HEK293T (cell line): ENCODE data around the gene RCAN1.
"Not testable (repeated sequence)": the region's sequence is repeated elsewhere in the genome, so short reads cannot be mapped to it uniquely, and the experiment has no call there.

Experiments
- CTCF ChIA-PET: fragments of 350-600 bp; formaldehyde crosslinking; extraction: SDS; loops from one replicate; lab custom pipeline; 2021; ENCODE audit warnings: antibody characterized with exemption, inconsistent platforms; lab: Yijun Ruan, JAX
- POLR2A ChIA-PET: fragments of 350-600 bp; formaldehyde crosslinking; extraction: SDS; loops from one replicate; lab custom pipeline; 2020; ENCODE audit warnings: antibody characterized with exemption, inconsistent platforms; lab: Yijun Ruan, JAX
- DNase-seq: peaks from one replicate; pipeline ENCODE4 v3.0.0; 2012; ENCODE audit warnings: mixed read lengths; ENCODE audit errors: extremely low spot score
- ARNT ChIP-seq: fragments of 450-650 bp; IDR thresholded peaks from 2 replicates; pipeline ENCODE4 v1.6.1; 2017; ENCODE audit warnings: mild to moderate bottlenecking
- BHLHE40 ChIP-seq: fragments of 450-650 bp; IDR thresholded peaks from 2 replicates; pipeline ENCODE4 v1.6.1; 2016; ENCODE audit warnings: mild to moderate bottlenecking, moderate library complexity, borderline replicate concordance
- CTBP1 ChIP-seq: fragments of 450-650 bp; IDR thresholded peaks from 2 replicates; pipeline ENCODE4 v1.6.1; 2016; ENCODE audit warnings: borderline replicate concordance
- ELF4 ChIP-seq: fragments of 450-650 bp; IDR thresholded peaks from 2 replicates; pipeline ENCODE4 v1.6.1; 2017; ENCODE audit warnings: antibody characterized with exemption
- FOXA1 ChIP-seq: fragments of 450-650 bp; IDR thresholded peaks from 2 replicates; pipeline ENCODE4 v1.6.1; 2016; ENCODE audit warnings: mild to moderate bottlenecking
- FOXK2 ChIP-seq: fragments of 450-650 bp; IDR thresholded peaks from 2 replicates; pipeline ENCODE4 v1.6.1; 2016; ENCODE audit warnings: mild to moderate bottlenecking
- FOXM1 ChIP-seq: fragments of 450-650 bp; IDR thresholded peaks from 2 replicates; pipeline ENCODE4 v1.6.1; 2017; ENCODE audit warnings: mild to moderate bottlenecking, borderline replicate concordance
- HDGF ChIP-seq: fragments of 450-650 bp; IDR thresholded peaks from 2 replicates; pipeline ENCODE4 v1.6.1; 2017; ENCODE audit warnings: antibody characterized with exemption, borderline replicate concordance
- L3MBTL2 ChIP-seq: fragments of 450-650 bp; conservative IDR thresholded peaks from 2 replicates; pipeline ENCODE4 v1.6.1; 2016; ENCODE audit warnings: mild to moderate bottlenecking
- LEF1 ChIP-seq: fragments of 450-650 bp; IDR thresholded peaks from 2 replicates; pipeline ENCODE4 v1.6.1; 2017; ENCODE audit warnings: mild to moderate bottlenecking, borderline replicate concordance
- NFRKB ChIP-seq: fragments of 450-650 bp; IDR thresholded peaks from 2 replicates; pipeline ENCODE4 v1.6.1; 2016; ENCODE audit warnings: mild to moderate bottlenecking, moderate library complexity
- SP1 ChIP-seq: fragments of 450-650 bp; IDR thresholded peaks from 2 replicates; pipeline ENCODE4 v1.6.1; 2017
- SUZ12 ChIP-seq: fragments of 450-650 bp; IDR thresholded peaks from 2 replicates; pipeline ENCODE4 v1.6.1; 2016; ENCODE audit warnings: mild to moderate bottlenecking
- TARDBP ChIP-seq: fragments of 450-650 bp; IDR thresholded peaks from 2 replicates; pipeline ENCODE4 v1.6.1; 2016
- ZNF384 ChIP-seq: fragments of 450-650 bp; IDR thresholded peaks from 2 replicates; pipeline ENCODE4 v1.6.1; 2016
- TF ChIP-seq, protein P1 (sequence below): fragments of 450-650 bp; IDR thresholded peaks from 2 replicates; pipeline ENCODE4 v1.6.1; 2016

Gene RCAN1

DNA sequence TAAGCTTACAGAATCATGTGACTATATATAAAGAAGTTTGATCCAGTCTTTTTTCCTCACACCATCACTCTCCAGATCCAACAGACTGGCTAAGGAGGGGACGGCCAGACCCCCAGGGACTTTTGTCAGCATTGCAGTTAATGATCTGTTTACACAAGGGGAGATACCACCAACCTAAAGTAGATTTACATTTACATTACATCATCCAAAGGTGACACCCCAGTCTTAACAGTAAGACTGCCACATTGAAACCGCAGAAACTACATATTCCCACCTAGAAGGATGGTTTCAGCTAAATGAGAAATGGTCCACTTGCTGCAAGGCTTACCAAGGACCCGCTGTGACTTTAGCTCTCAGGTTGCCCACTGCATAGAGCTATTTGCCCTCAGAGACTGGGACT is 3.4 kb downstream of the RCAN1 start:
- CTCF ChIA-PET = interaction anchor here (1.3 to 2.8 kb wide), 3 partner anchors 9 to 249 kb away, joined by 3 to 25 read pairs (median 3); no protein-coding TSS in a partner anchor
- TF ChIP-seq ARNT = no peak
- TF ChIP-seq FOXK2 = no peak
- no peak for TF ChIP-seq ZNF384
- TF ChIP-seq LEF1 = no peak
- POLR2A ChIA-PET = interaction anchor here (1.0 kb wide), 1 partner anchor 87 kb away, joined by 3 read pairs; no protein-coding TSS in a partner anchor
- no peak for DNase-seq

DNA sequence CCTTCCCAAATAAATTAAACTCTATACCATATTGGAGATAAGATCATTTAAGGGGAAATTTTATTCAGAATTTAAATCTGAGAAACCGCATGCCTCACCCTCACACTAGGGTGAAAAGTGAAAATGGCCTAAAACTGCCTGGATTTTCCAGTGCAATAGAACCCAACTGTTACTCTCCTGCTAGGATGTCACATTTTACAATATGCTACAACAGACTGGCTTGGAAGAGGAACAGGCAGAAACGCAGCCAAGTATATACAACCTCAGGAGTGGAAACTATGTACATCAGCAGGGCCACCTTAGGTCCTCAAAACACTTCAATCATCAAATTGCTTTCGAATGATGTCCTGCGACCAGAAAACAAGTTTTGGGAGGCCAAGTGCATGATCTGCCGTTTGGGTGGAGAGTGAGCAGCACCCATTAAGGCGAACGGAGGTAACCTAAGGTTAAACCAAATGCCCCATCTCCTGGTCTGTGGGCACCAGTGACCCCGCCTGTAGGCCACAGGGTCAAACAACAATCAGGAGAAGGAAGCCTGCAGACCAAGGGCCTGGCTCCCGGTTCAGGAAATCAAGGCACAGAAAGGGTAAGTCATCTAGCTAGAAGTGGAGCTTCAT is 4.9 kb downstream of the RCAN1 start:
- no peak for DNase-seq
- CTCF ChIA-PET = no interaction called here
- POLR2A ChIA-PET = no interaction called here
- TF ChIP-seq HDGF (no peak), ARNT (no peak), ELF4 (no peak), FOXK2 (no peak)

DNA sequence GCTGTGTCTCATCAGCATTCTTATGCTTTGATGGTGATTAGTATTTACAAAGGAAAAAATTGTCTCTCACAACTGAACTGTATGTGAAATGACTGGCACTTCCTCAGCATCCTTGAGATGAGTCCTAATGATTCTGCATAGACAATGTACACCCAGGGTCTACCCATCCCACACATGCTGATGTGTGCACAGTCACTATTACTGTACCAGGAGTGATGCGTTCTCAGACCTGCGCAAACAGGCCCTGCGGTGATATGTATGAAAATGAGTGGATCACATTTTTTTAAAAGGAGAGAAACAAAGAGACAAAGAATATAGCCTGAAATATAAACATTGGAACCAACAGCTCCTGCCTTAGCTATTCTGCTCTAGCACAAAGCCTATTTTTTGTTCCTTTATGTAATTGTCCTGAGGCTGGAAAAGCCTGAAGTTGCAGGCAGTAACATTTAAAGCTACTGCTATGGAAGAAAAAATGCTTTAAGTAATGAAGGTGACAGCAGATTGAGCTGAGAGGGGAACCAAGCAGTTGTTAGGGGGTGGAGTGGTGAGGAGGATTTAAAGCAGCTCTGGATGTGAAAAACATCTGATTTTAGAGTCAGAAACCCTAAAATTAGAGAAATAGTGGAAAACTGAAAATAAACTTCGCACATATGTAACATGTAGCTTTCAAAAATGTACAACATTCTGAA is 5.5 kb downstream of the RCAN1 start:
- no peak for TF ChIP-seq FOXM1
- TF ChIP-seq HDGF = no peak
- no peak for TF ChIP-seq NFRKB
- no peak for TF ChIP-seq SUZ12
- no peak for TF ChIP-seq FOXA1
- TF ChIP-seq, protein P1, sequence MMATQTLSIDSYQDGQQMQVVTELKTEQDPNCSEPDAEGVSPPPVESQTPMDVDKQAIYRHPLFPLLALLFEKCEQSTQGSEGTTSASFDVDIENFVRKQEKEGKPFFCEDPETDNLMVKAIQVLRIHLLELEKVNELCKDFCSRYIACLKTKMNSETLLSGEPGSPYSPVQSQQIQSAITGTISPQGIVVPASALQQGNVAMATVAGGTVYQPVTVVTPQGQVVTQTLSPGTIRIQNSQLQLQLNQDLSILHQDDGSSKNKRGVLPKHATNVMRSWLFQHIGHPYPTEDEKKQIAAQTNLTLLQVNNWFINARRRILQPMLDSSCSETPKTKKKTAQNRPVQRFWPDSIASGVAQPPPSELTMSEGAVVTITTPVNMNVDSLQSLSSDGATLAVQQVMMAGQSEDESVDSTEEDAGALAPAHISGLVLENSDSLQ = no peak
- TF ChIP-seq ELF4 = no peak
- TF ChIP-seq CTBP1 = no peak
- no peak for TF ChIP-seq LEF1
- TF ChIP-seq TARDBP = no peak
- ChIA-PET CTCF (interaction anchor here (0.8 kb wide), 1 partner anchor 21 kb away, joined by 3 read pairs; no protein-coding TSS in a partner anchor), POLR2A (no interaction called here)
- no peak for DNase-seq

DNA sequence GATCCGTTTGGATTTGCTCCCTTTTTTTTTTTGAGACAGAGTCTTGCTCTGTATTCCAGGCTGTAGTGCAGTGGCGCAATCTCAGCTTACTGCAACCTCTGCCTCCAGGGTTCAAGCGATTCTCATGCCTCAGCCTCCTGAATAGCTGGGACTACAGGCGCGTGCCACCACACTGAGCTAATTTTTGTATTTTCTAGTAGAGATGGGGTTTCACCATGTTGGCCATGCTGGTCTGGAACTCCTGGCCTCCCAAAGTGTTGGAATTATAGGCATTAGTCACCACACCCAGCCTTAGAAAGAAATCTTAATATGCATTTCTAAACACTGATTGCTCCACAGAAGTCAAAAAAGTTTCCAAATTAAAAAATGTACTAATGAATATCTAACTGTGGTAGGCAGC is 7.5 kb downstream of the RCAN1 start:
- POLR2A ChIA-PET, DNase-seq, CTCF ChIA-PET: not testable (repeated sequence)

DNA sequence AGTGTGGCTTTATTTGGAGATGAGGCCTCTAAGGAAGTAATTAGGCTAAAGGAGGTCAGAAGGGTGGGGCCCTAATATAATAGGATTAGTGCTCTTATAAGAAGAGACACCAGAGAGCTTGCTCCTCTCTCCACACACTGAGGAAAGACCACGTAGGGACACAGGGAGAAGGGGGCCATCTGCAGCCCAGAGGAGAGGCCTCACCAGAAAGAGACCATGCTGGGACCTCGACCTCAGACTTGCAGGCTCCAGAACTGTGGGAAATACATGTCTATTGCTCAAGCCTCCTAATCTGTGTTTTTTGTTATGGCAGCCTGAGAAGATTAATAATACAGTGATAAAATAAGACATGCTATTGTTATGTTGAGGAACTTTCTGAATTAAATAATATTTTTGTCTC is 8.3 kb downstream of the RCAN1 start:
- no peak for DNase-seq

DNA sequence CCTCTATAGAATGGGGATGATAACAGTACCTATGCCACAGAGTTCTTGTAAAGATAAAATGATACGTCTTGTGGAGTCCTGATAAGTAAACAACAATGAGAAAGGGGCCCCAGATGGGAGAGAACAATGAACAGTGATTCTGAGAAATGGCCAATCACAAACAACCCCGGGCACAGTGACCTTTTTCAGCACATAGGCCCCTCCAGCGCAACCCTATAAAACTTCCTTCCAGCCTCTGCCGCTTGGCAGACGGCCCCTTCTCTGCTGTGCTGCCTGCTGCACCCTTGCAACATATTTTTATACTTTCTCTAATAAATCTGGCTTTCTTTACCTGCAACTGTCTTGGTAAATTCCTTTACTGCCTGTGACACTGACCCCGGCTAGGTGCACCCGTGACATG is 8.9 kb downstream of the RCAN1 start:
- no peak for TF ChIP-seq ELF4
- no peak for TF ChIP-seq HDGF
- no peak for TF ChIP-seq FOXA1
- TF ChIP-seq FOXK2 = no peak
- no peak for TF ChIP-seq ARNT
- TF ChIP-seq CTBP1 = no peak
- TF ChIP-seq TARDBP = no peak
- TF ChIP-seq FOXM1 = no peak
- TF ChIP-seq NFRKB = no peak
- TF ChIP-seq LEF1 = no peak
- no peak for TF ChIP-seq SP1
- no peak for TF ChIP-seq ZNF384
- no peak for TF ChIP-seq BHLHE40
- no peak for TF ChIP-seq L3MBTL2
- TF ChIP-seq, protein P1 = no peak
- no peak for TF ChIP-seq SUZ12
- CTCF ChIA-PET = no interaction called here
- POLR2A ChIA-PET = no interaction called here
- DNase-seq = no peak

More for the DNA sequence above, 8.3 kb downstream of the RCAN1 start:
- ChIA-PET CTCF (no interaction called here), POLR2A (no interaction called here)
- TF ChIP-seq FOXK2 (no peak), CTBP1 (no peak), FOXA1 (no peak), ELF4 (no peak), FOXM1 (no peak), SUZ12 (no peak), ARNT (no peak), BHLHE40 (no peak), LEF1 (no peak), NFRKB (no peak), HDGF (no peak), SP1 (no peak)
- TF ChIP-seq, protein P1 = no peak

DNA sequence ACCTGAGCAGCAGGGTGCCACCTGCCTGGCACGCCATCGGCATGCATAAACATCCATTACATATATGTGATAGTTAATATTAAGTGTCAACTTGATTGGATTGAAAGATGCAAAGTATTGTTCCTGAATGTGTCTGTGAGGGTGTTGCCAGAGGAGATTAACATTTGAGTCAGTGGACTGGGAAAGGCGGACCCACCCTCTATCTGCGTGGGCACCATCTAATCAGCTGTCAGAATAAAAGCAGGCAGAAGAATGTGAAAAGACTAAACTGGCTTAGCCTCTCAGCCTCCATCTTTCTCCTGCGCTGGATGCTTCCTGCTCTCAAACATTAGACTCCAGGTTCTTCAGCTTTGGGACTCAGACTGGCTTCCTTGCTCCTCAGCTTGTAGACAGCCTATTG is 10.0 kb downstream of the RCAN1 start:
- CTCF ChIA-PET = interaction anchor here (1.0 kb wide), 1 partner anchor 95 kb away, joined by 3 read pairs; no protein-coding TSS in a partner anchor

More for the DNA sequence above, 10.0 kb downstream of the RCAN1 start:
- DNase-seq, POLR2A ChIA-PET: not testable (repeated sequence)
